Tibial nerve (tissue), 4 donors: Measurements from ENCODE around the gene DACT3. TPM values are rescaled to one million over a fixed set of nuclear protein-coding genes. Genes with fewer than 3 reads are reported as not detected.
A peak's percentile ranks its signal among the peaks of the same experiment; 100 is the strongest.

ENCODE experiments used
- DNase-seq, 2 donors: peaks; one replicate each; pipeline ENCODE4 v3.0.0-alpha.2; 2019; ENCODE audit warnings: low spot score in 2 of 2
- H3K27ac ChIP-seq, 4 donors: fragments of 200-600 bp; sonication (generic) in 3 of 4; one replicate each; pipeline ENCODE4 v1.5.1; 2017 to 2019; ENCODE audit warnings: mild to moderate bottlenecking in 1 of 4
- H3K27me3 ChIP-seq, 2 donors: fragments of 200-600 bp; sonication (generic) in 1 of 2; one replicate each; pipeline versions ENCODE4 v1.5.1 to v1.6.0; 2017 to 2019
- H3K36me3 ChIP-seq, 3 donors: fragments of 200-600 bp; sonication (generic); one replicate each; pipeline ENCODE4 v1.5.1; 2018 to 2019
- H3K4me1 ChIP-seq, 4 donors: fragments of 200-600 bp; sonication (generic) in 3 of 4; one replicate each; pipeline ENCODE4 v1.5.1; 2017 to 2019
- H3K4me3 ChIP-seq, 4 donors: fragments of 200-600 bp; sonication (generic) in 3 of 4; one replicate each; pipeline ENCODE4 v1.5.1; 2017 to 2019; ENCODE audit warnings: mild to moderate bottlenecking in 1 of 4, moderate library complexity in 1 of 4
- H3K9me3 ChIP-seq, 4 donors: fragments of 200-600 bp; sonication (generic) in 3 of 4; one replicate each; pipeline ENCODE4 v1.5.1; 2017 to 2019
- CTCF ChIP-seq, 5 experiments: fragments of 200-600 bp in 3 of 5; fragments of 450-650 bp in 2 of 5; sonication (generic) in 3 of 5; IDR thresholded peaks; one replicate each; pipeline ENCODE4 v1.5.1; 2016 to 2019; ENCODE audit warnings: antibody characterized with exemption in 5 of 5, mild to moderate bottlenecking in 3 of 5, moderate library complexity in 2 of 5
- EP300 ChIP-seq, 2 donors: sonication (generic); formaldehyde crosslinking; IDR thresholded peaks; one replicate each; pipeline ENCODE4 v1.6.1; 2017; ENCODE audit warnings: antibody characterized with exemption in 2 of 2, mild to moderate bottlenecking in 1 of 2
- POLR2A ChIP-seq, 2 donors: fragments of 450-650 bp; IDR thresholded peaks; one replicate each; pipeline ENCODE4 v1.6.1; 2017; ENCODE audit warnings: antibody characterized with exemption in 2 of 2, mild to moderate bottlenecking in 2 of 2, moderate library complexity in 2 of 2
- WGBS, 2 donors: methylation state at CpG; one replicate each; pipeline ENCODE4 v1.1.5; 2018; 5-methylcytosine and 5-hydroxymethylcytosine counted together
- total RNA-seq, 4 donors: library from RNA; depleted of rRNA; stranded (reverse); fragments of >200 nt; gene quantifications; one replicate each; pipeline ENCODE4 v1.1.0, GENCODE V29; 2016

The DACT3 gene
- total RNA-seq, 4 donors from 2014 or later, result 7.1 to 11.7 (median 8.2) TPM

DNA sequence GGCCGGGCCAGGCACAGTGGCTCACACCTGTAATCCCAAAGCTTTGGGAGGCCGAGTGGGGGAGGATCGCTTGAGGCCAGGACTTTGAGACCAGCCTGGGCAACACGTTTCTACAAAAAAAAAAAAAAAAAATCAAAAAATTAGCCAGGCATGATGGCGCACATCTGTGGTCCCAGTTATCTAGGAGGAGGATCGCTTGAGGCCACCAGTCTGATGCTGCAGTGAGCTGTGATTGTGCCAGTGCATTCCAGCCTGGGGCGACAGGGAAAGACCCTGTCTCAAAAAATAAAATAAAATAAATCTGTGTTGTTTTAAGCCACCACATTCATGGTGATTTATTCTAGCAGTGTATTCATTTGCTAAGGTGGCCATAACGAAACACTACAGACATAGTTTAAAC lies 4.1 kb upstream of the DACT3 start:
- Histone ChIP-seq H3K36me3 (no peaks in the 10 kb centered on the region), H3K4me1 (peaks cover 0 to 18% (median 8%) of the 10 kb centered on the region in 4 donors), H3K9me3 (no peaks in the 10 kb centered on the region), H3K27me3 (no peaks in the 10 kb centered on the region), H3K4me3 (no peak overlapping the region), H3K27ac (no peak overlapping the region)
- 81 to 86% methylated on average over 8 of the region's 8 CpGs for WGBS, 2 donors
- DNase-seq, result no peak
- no peak for TF ChIP-seq EP300 (IDR thresholded peaks at IDR 0.05)
- no peak for TF ChIP-seq POLR2A (IDR thresholded peaks at IDR 0.05)
- TF ChIP-seq CTCF (IDR thresholded peaks at IDR 0.05), result no peak

DNA sequence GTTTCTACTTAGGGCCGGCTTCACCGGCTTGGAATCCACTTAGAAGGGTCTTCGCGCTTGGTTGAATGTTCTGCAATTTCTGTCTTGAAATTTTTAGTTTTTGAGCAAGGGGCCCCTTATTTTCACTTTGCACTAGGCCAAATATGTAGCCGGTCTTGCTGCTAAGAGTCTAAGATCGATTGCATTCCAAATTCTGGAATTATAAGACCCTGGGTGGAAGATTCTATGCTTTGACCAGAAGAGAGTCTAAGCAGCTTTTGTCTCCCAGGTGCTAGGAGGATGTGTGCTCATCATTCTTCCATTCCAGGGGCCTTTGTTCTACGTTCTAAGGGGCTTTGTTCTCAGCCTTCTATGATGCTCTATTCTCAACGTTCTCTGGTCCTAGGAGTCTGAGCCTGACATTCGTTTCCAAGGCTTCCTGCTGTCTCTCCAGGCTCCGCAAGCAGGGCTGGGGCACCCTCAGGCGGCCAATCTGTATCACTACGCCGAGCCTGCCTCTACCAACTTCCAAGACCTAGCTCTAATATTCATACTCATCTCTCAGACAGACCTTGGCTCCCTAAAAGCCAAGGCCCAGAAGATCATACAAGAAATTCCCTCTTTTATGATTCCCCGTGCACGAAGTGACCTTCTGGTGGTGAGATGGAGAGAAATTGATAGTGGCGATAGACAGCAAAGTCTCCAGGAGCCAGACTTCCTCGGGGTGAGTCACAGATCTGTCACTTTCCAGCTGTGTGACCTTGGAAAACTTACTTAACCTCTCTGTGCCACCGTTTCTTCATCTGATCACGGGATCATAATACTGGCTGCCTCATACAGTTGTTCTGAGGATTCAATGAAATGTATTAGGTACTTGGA lies 982 bp upstream of the DACT3 start:
- Histone ChIP-seq H3K9me3 (no peaks in the 10 kb centered on the region), H3K36me3 (no peaks in the 10 kb centered on the region), H3K4me3 (peak overlapping the region; percentile 14 to 65 (median 34)), H3K4me1 (peaks cover 0 to 35% (median 20%) of the 10 kb centered on the region in 4 donors), H3K27ac (peak overlapping the region; percentile 72 to 91 (median 81)), H3K27me3 (no peaks in the 10 kb centered on the region)
- TF ChIP-seq POLR2A (IDR thresholded peaks at IDR 0.05) (no peak), CTCF (IDR thresholded peaks at IDR 0.05) (peak; percentile 89 to 95 (median 92)), EP300 (IDR thresholded peaks at IDR 0.05) (peak in 1 of 2 donors; percentile 18)
- WGBS, 2 donors, result 6 to 8% methylated on average over 19 of the region's 19 CpGs
- DNase-seq, result peak; percentile 66 to 79

- peaks cover 0 to 35% (median 20%) of the 10 kb centered on the region in 4 donors for H3K4me1 ChIP-seq
- H3K9me3 ChIP-seq, result no peaks in the 10 kb centered on the region
- H3K27ac ChIP-seq, result peak overlapping the region; percentile 54 to 87 (median 80)
- peak overlapping the region; percentile 47 to 91 (median 64) for H3K4me3 ChIP-seq
- TF ChIP-seq POLR2A (IDR thresholded peaks at IDR 0.05), result peak in 1 of 2 donors; percentile 17
- no peak for TF ChIP-seq CTCF (IDR thresholded peaks at IDR 0.05)
- no peak for TF ChIP-seq EP300 (IDR thresholded peaks at IDR 0.05)
- no peaks in the 10 kb centered on the region for H3K36me3 ChIP-seq
- WGBS, 2 donors, result 0% methylated on average over 10 to 33 of the region's 40 CpGs
- no peaks in the 10 kb centered on the region for H3K27me3 ChIP-seq
- DNase-seq, result no peak
Observed at GRCh38 chr19:46660551-46661019, 397 bp downstream of the DACT3 start.

DNA sequence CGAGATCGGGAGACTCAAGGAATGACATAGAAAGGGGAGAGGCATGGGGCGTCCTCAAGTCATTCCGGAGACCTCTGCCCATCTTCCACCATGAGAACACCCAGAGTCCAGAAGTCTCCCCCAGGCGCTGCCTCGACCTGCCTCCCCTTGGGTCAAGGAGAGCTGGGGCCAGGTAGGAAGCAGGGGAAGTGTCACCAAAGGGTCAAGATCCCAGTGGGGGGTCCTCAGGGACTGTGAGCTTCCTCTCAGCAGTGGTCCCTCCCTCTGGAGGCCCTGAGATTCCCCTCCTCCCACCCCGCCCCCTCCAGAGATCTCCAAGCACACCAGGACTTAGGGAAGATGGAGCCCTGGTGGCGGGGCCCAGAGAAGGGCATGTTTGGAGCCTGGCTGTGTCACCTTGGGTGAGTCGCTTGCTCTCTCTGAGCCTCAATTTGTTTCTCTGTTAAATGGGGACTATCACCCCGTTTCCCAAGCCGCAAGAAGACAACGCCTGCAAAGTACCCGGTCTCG lies 919 bp downstream of the DACT3 start:
- 2 to 4% methylated on average over 12 to 14 of the region's 14 CpGs for WGBS, 2 donors

More for the DNA sequence above, 919 bp downstream of the DACT3 start:
- TF ChIP-seq EP300 (IDR thresholded peaks at IDR 0.05) (no peak), POLR2A (IDR thresholded peaks at IDR 0.05) (no peak), CTCF (IDR thresholded peaks at IDR 0.05) (no peak)
- peaks cover 0 to 40% (median 20%) of the 10 kb centered on the region in 4 donors for H3K4me1 ChIP-seq
- H3K27ac ChIP-seq, result peak overlapping the region; percentile 54 to 87 (median 70)
- no peaks in the 10 kb centered on the region for H3K27me3 ChIP-seq
- H3K36me3 ChIP-seq, result no peaks in the 10 kb centered on the region
- peak overlapping the region; percentile 47 to 91 (median 64) for H3K4me3 ChIP-seq
- H3K9me3 ChIP-seq, result no peaks in the 10 kb centered on the region
- no peak for DNase-seq
